H1 (cell line): ENCODE data around the gene ALPK3. TPM values are rescaled to one million over a fixed set of nuclear protein-coding genes. Genes with fewer than 3 reads are reported as not detected.

Source experiments
- CTCF ChIA-PET: fragments of 300-600 bp; sonication (Branson Sonifier 250); formaldehyde crosslinking; loops from one replicate; lab custom pipeline; 2021; ENCODE audit not compliant: partially characterized antibody; lab: Charles Lee
- POLR2A ChIA-PET: fragments of 300-600 bp; sonication (Branson Sonifier 250); formaldehyde crosslinking; loops from one replicate; lab custom pipeline; 2021; ENCODE audit warnings: inconsistent platforms; ENCODE audit not compliant: partially characterized antibody; lab: Charles Lee
- DNase-seq, 2 experiments: peaks; one replicate each; pipeline versions ENCODE4 v3.0.0 to v3.0.0-alpha.2; 2010 to 2022; ENCODE audit warnings: low spot score in 2 of 2, low read depth in 1 of 2, mixed read lengths in 1 of 2
- FAIRE-seq: peaks from 2 replicates; lab custom pipeline; 2011; peaks lifted over from hg19 to GRCh38; lab: Jason Lieb, UNC
- H2AFZ ChIP-seq: 2 replicates; pipeline ENCODE4 v1.8.1; 2012; ENCODE audit warnings: low read length, inconsistent platforms
- H2AK5ac ChIP-seq: 2 replicates; pipeline ENCODE4 v1.6.1; 2013; ENCODE audit warnings: low read depth, low read length
- H2BK120ac ChIP-seq: replicated peaks from 2 replicates; pipeline ENCODE3; 2013; ENCODE audit warnings: low read depth, low read length, inconsistent platforms
- H2BK12ac ChIP-seq: 2 replicates; pipeline ENCODE4 v1.6.1; 2013; ENCODE audit warnings: low read depth, low read length
- H2BK15ac ChIP-seq: 2 replicates; pipeline ENCODE4 v1.6.1; 2013; ENCODE audit warnings: low read length
- H2BK20ac ChIP-seq: 2 replicates; pipeline ENCODE4 v1.6.1; 2013; ENCODE audit warnings: low read length
- H2BK5ac ChIP-seq: 2 replicates; pipeline ENCODE4 v1.6.1; 2013; ENCODE audit warnings: low read depth, low read length
- H3K14ac ChIP-seq: 2 replicates; pipeline ENCODE4 v1.6.1; 2013; ENCODE audit warnings: inconsistent platforms; ENCODE audit not compliant: insufficient read length
- H3K18ac ChIP-seq: 2 replicates; pipeline ENCODE4 v1.6.1; 2013; ENCODE audit warnings: low read length; ENCODE audit errors: extremely low read depth
- H3K23ac ChIP-seq: 2 replicates; pipeline ENCODE4 v1.6.1; 2013; ENCODE audit warnings: inconsistent platforms; ENCODE audit not compliant: insufficient read length
- H3K23me2 ChIP-seq: 2 replicates; pipeline ENCODE4 v1.6.1; 2013; ENCODE audit warnings: low read depth, low read length
- H3K27ac ChIP-seq: 2 replicates; pipeline ENCODE4 v1.6.1; 2011; ENCODE audit warnings: low read depth, low read length, inconsistent platforms
- H3K27me3 ChIP-seq, 4 experiments: replicated peaks in 1 of 4; 1 replicate in 1 of 4; 2 replicates in 3 of 4; pipeline versions ENCODE4 v1.6.1 to v1.8.1; 2011 to 2013; ENCODE audit warnings: low read length in 3 of 4, mild to moderate bottlenecking in 3 of 4, inconsistent platforms in 2 of 4, mixed read lengths in 2 of 4, moderate library complexity in 1 of 4; ENCODE audit not compliant: control insufficient read depth in 3 of 4, insufficient read depth in 3 of 4; ENCODE audit errors: extremely low read depth in 1 of 4
- H3K36me3 ChIP-seq, 4 experiments: 2 replicates each; pipeline versions ENCODE4 v1.6.1 to v1.8.1; 2011 to 2013; ENCODE audit warnings: mild to moderate bottlenecking in 4 of 4, low read length in 3 of 4, moderate library complexity in 2 of 4, control low read depth in 1 of 4, inconsistent platforms in 1 of 4; ENCODE audit not compliant: insufficient read depth in 4 of 4, control insufficient read depth in 2 of 4
- H3K4ac ChIP-seq: replicated peaks from 2 replicates; pipeline ENCODE3; 2013; ENCODE audit warnings: low read length, low read depth, mixed read lengths, inconsistent platforms; ENCODE audit not compliant: insufficient read length
- H3K4me1 ChIP-seq, 4 experiments: replicated peaks in 1 of 4; 1 replicate in 1 of 4; 2 replicates in 3 of 4; pipeline versions ENCODE4 v1.6.1 to v1.8.1; 2011 to 2013; ENCODE audit warnings: low read length in 3 of 4, inconsistent platforms in 2 of 4, mixed read lengths in 1 of 4; ENCODE audit not compliant: insufficient read depth in 4 of 4, control insufficient read depth in 3 of 4
- H3K4me2 ChIP-seq, 2 experiments: 2 replicates each; pipeline versions ENCODE4 v1.6.1 to v1.8.1; 2011 to 2013; ENCODE audit warnings: low read depth in 2 of 2, low read length in 2 of 2, control low read depth in 1 of 2, inconsistent platforms in 1 of 2, mild to moderate bottlenecking in 1 of 2; ENCODE audit not compliant: insufficient read depth in 1 of 2
- H3K4me3 ChIP-seq, 4 experiments: fragments of 200-600, 300-600 bp in 1 of 4; sonication (generic), shearing (Covaris generic), sonication (Bioruptor Twin) in 1 of 4; 2 replicates each; pipeline versions ENCODE4 v1.5.1 to v1.8.1; 2011 to 2016; ENCODE audit warnings: low read length in 4 of 4, low read depth in 3 of 4, control low read depth in 2 of 4, inconsistent platforms in 2 of 4, mild to moderate bottlenecking in 2 of 4, mixed read lengths in 1 of 4, moderate library complexity in 1 of 4; ENCODE audit not compliant: insufficient read depth in 2 of 4; ENCODE audit errors: extremely low read depth in 1 of 4
- H3K56ac ChIP-seq: replicated peaks from 2 replicates; pipeline ENCODE3; 2013; ENCODE audit warnings: low read depth, mild to moderate bottlenecking, mixed read lengths, low read length, inconsistent platforms; ENCODE audit not compliant: insufficient read length
- H3K79me1 ChIP-seq: 2 replicates; pipeline ENCODE4 v1.6.1; 2013; ENCODE audit warnings: low read depth, low read length, control low read depth
- H3K79me2 ChIP-seq, 2 experiments: 2 replicates each; pipeline versions ENCODE4 v1.6.1 to v1.8.1; 2012 to 2013; ENCODE audit warnings: low read length in 2 of 2, mild to moderate bottlenecking in 2 of 2, inconsistent platforms in 1 of 2; ENCODE audit not compliant: insufficient read depth in 2 of 2, control insufficient read depth in 1 of 2
- H3K9ac ChIP-seq, 4 experiments: replicated peaks in 1 of 4; 1 replicate in 1 of 4; 2 replicates in 3 of 4; pipeline versions ENCODE4 v1.6.1 to v1.8.1; 2011 to 2013; ENCODE audit warnings: low read depth in 3 of 4, low read length in 3 of 4, control low read depth in 2 of 4, mild to moderate bottlenecking in 2 of 4, moderate library complexity in 2 of 4, inconsistent platforms in 1 of 4; ENCODE audit errors: extremely low read depth in 1 of 4
- H3K9me3 ChIP-seq, 2 experiments: 2 replicates each; pipeline versions ENCODE4 v1.6.1 to v1.8.1; 2012 to 2013; ENCODE audit warnings: mild to moderate bottlenecking in 2 of 2, moderate library complexity in 2 of 2, control low read depth in 1 of 2, inconsistent platforms in 1 of 2, low read depth in 1 of 2, low read length in 1 of 2, mixed read lengths in 1 of 2; ENCODE audit not compliant: insufficient read depth in 2 of 2
- H4K20me1 ChIP-seq, 2 experiments: replicated peaks in 1 of 2; 2 replicates each; pipeline versions ENCODE3 to v1.8.1; 2011 to 2013; ENCODE audit warnings: inconsistent platforms in 2 of 2, low read length in 2 of 2, mild to moderate bottlenecking in 1 of 2; ENCODE audit not compliant: insufficient read depth in 2 of 2, control insufficient read depth in 1 of 2
- H4K5ac ChIP-seq: 2 replicates; pipeline ENCODE4 v1.6.1; 2013; ENCODE audit warnings: low read length, low read depth, mixed read lengths, inconsistent platforms; ENCODE audit not compliant: insufficient read length
- H4K8ac ChIP-seq: 2 replicates; pipeline ENCODE4 v1.8.0; 2013; ENCODE audit warnings: mild to moderate bottlenecking, moderate library complexity, low read length, inconsistent platforms; ENCODE audit not compliant: insufficient read depth; ENCODE audit errors: extremely low read depth
- H4K91ac ChIP-seq: replicated peaks from 2 replicates; pipeline ENCODE3; 2013; ENCODE audit warnings: low read length, mixed read lengths, inconsistent platforms; ENCODE audit not compliant: insufficient read length
- BACH1 ChIP-seq: IDR thresholded peaks from 2 replicates; pipeline ENCODE4 v1.6.1; 2012; ENCODE audit warnings: low read length, improper control_type of control experiment
- EZH2 ChIP-seq: fragments of 200-600 bp; sonication (generic); IDR thresholded peaks from 2 replicates; pipeline ENCODE4 v1.7.1; 2012; ENCODE audit warnings: low read depth, mild to moderate bottlenecking, moderate library complexity, low read length, inconsistent platforms; ENCODE audit not compliant: severe bottlenecking
- FOSL1 ChIP-seq: IDR thresholded peaks from 2 replicates; pipeline ENCODE4 v1.6.1; 2011; ENCODE audit warnings: mild to moderate bottlenecking, low read depth, low read length, moderate library complexity; ENCODE audit not compliant: insufficient read depth
- GABPA ChIP-seq: IDR thresholded peaks from 2 replicates; pipeline ENCODE4 v1.6.1; 2011; ENCODE audit warnings: mild to moderate bottlenecking, low read length, moderate library complexity, borderline replicate concordance; ENCODE audit not compliant: insufficient read depth
- HDAC2 ChIP-seq, 2 experiments: fragments of 300-600 bp in 1 of 2; sonication (generic) in 1 of 2; IDR thresholded peaks; 2 replicates each; pipeline ENCODE4 v1.6.1; 2011 to 2012; ENCODE audit warnings: low read depth in 2 of 2, low read length in 2 of 2, mild to moderate bottlenecking in 2 of 2, moderate library complexity in 2 of 2, borderline replicate concordance in 1 of 2, inconsistent platforms in 1 of 2
- MAX ChIP-seq: IDR thresholded peaks from 2 replicates; pipeline ENCODE4 v1.6.1; 2012; ENCODE audit warnings: inconsistent platforms
- NRF1 ChIP-seq: IDR thresholded peaks from 2 replicates; pipeline ENCODE4 v1.6.1; 2011; ENCODE audit warnings: mild to moderate bottlenecking, low read depth, low read length, improper control_type of control experiment
- POLR2A ChIP-seq, 2 experiments: IDR thresholded peaks; 1 replicate in 1 of 2; 2 replicates in 1 of 2; pipeline ENCODE4 v1.6.1; 2011; ENCODE audit warnings: low read depth in 2 of 2, low read length in 2 of 2, mild to moderate bottlenecking in 2 of 2; ENCODE audit errors: control extremely low read depth in 1 of 2
- RBBP5 ChIP-seq: IDR thresholded peaks from 2 replicates; pipeline ENCODE4 v1.7.1; 2012; ENCODE audit warnings: low read depth, mild to moderate bottlenecking, inconsistent platforms, low read length, moderate library complexity, borderline replicate concordance
- RFX5 ChIP-seq: IDR thresholded peaks from 2 replicates; pipeline ENCODE4 v1.6.1; 2011; ENCODE audit warnings: low read depth, low read length, improper control_type of control experiment, borderline replicate concordance
- SAP30 ChIP-seq: fragments of 300-600 bp; sonication (generic); IDR thresholded peaks from 2 replicates; pipeline ENCODE4 v1.7.1; 2012; ENCODE audit warnings: low read length, moderate library complexity, mild to moderate bottlenecking, inconsistent platforms; ENCODE audit not compliant: insufficient read depth, insufficient replicate concordance
- SIRT6 ChIP-seq: IDR thresholded peaks from one replicate; pipeline ENCODE4 v1.7.1; 2012; ENCODE audit warnings: low read length, inconsistent platforms
- SP1 ChIP-seq: IDR thresholded peaks from 2 replicates; pipeline ENCODE4 v1.6.1; 2011; ENCODE audit warnings: low read depth, low read length
- TAF7 ChIP-seq: optimal IDR thresholded peaks from 2 replicates; pipeline ENCODE3; 2011; ENCODE audit warnings: low read depth, mild to moderate bottlenecking, inconsistent platforms, low read length, moderate library complexity, borderline replicate concordance
- YY1 ChIP-seq: IDR thresholded peaks from 2 replicates; pipeline ENCODE4 v1.6.1; 2011; ENCODE audit warnings: low read depth, mild to moderate bottlenecking, low read length
- ZNF274 ChIP-seq: IDR thresholded peaks from 2 replicates; pipeline ENCODE4 v1.7.0; 2012; ENCODE audit warnings: low read length, borderline replicate concordance; ENCODE audit errors: extremely low read depth
- polyA plus RNA-seq, 7 experiments: library from polyadenylated mRNA; depleted of rRNA in 3 of 7; stranded (reverse) in 5 of 7; unstranded in 2 of 7; fragments of >200 nt in 5 of 7; fragments of 200-250 nt in 2 of 7; gene quantifications; 1 replicate in 5 of 7; 2 replicates in 1 of 7; 4 replicates in 1 of 7; pipeline versions ENCODE4 v1.2.1 to v1.2.3, GENCODE V29; 2011 to 2013; ENCODE audit warnings: missing spikeins in 2 of 7, mixed read lengths in 2 of 7
- total RNA-seq: library from RNA; stranded (reverse); fragmentation: NEBNext Ultra II Directional; extraction: Animal tissue kit (Norgen Biotek cat#: 25700); gene quantifications from 2 replicates; pipeline ENCODE4 v1.2.1, GENCODE V29; 2021

ALPK3 gene
- total and polyA plus RNA-seq, 2 of the 8 experiments (the other 6 are each of a cell fraction or from before 2014, with no cell fraction given), result 4.4 to 19.2 TPM

GRCh38 chr15:84847382-84847781 lies 30.2 kb downstream of the ALPK3 start:
- Histone ChIP-seq H3K23ac (no peak overlapping the region), H3K79me2 (no peaks in the 10 kb centered on the region), H2BK15ac (no peak overlapping the region), H2AFZ (no peak overlapping the region), H3K27me3 (no peaks in the 10 kb centered on the region), H3K18ac (no peak overlapping the region), H3K23me2 (no peaks in the 10 kb centered on the region), H3K27ac (no peak overlapping the region), H3K4ac (no peak overlapping the region), H4K91ac (no peak overlapping the region), H3K4me2 (no peak overlapping the region), H4K5ac (no peak overlapping the region), H2AK5ac (no peak overlapping the region), H2BK5ac (no peak overlapping the region), H3K9me3 (peaks cover 0 to 2% of the 10 kb centered on the region in 2 experiments; a peak in 1 of 4 replicates), H3K4me1 (no peaks in the 10 kb centered on the region), H4K20me1 (no peaks in the 10 kb centered on the region), H3K36me3 (no peaks in the 10 kb centered on the region), H3K14ac (no peak overlapping the region), H4K8ac (no peak overlapping the region), H2BK120ac (no peak overlapping the region), H3K56ac (no peak overlapping the region), H3K9ac (no peak overlapping the region), H3K4me3 (no peak overlapping the region), H2BK20ac (no peak overlapping the region), H2BK12ac (no peak overlapping the region), H3K79me1 (no peaks in the 10 kb centered on the region)
- no peak for DNase-seq
- ChIA-PET POLR2A (no interaction called here), CTCF (interaction anchor here (0.7 to 2.4 kb wide), 5 partner anchors 9 to 249 kb away, joined by 3 to 11 read pairs (median 3); no protein-coding TSS in a partner anchor)
- FAIRE-seq, result no peak
- no peak for TF ChIP-seq ZNF274
- TF ChIP-seq SP1, result no peak
- no peak for TF ChIP-seq TAF7
- TF ChIP-seq SAP30, result no peak
- TF ChIP-seq GABPA, result no peak
- no peak for TF ChIP-seq FOSL1
- no peak for TF ChIP-seq MAX
- TF ChIP-seq EZH2, result no peak
- no peak for TF ChIP-seq NRF1
- TF ChIP-seq YY1, result no peak
- TF ChIP-seq BACH1, result no peak
- no peak for TF ChIP-seq RBBP5
- TF ChIP-seq POLR2A (IDR thresholded peaks at IDR 0.05; ENCODE audit: control extremely low read depth in 1 of 2, low read depth in 2 of 2, low read length in 2 of 2), result no peak
- TF ChIP-seq SIRT6, result no peak
- no peak for TF ChIP-seq HDAC2 (IDR thresholded peaks at IDR 0.05; ENCODE audit: borderline replicate concordance in 1 of 2, low read depth in 2 of 2, low read length in 2 of 2)
- TF ChIP-seq RFX5, result no peak
